GM23248 (cell line): ENCODE results near the gene SEC61B. TPM values are rescaled to one million over a fixed set of nuclear protein-coding genes. Genes with fewer than 3 reads are reported as not detected.

ENCODE experiments used
- DNase-seq: peaks from one replicate; pipeline ENCODE4 v3.0.0-alpha.2; 2015
- H2AFZ ChIP-seq: fragments of 200-600 bp; sonication (generic); 2 replicates; pipeline ENCODE4 v1.6.1; 2016; ENCODE audit warnings: antibody characterized with exemption
- H3F3A ChIP-seq: fragments of 200-600 bp; sonication (generic); 2 replicates; pipeline ENCODE4 v1.6.1; 2016; ENCODE audit warnings: mild to moderate bottlenecking, antibody characterized with exemption, mixed run types; ENCODE audit not compliant: insufficient read depth
- H3K27ac ChIP-seq: fragments of 200-600 bp; sonication (generic); 2 replicates; pipeline ENCODE4 v1.5.1; 2016; ENCODE audit warnings: mild to moderate bottlenecking
- H3K27me3 ChIP-seq: fragments of 200-600 bp; sonication (generic); replicated peaks from 2 replicates; pipeline ENCODE4 v1.6.1; 2016; ENCODE audit warnings: mild to moderate bottlenecking; ENCODE audit not compliant: insufficient read depth
- H3K36me3 ChIP-seq: fragments of 200-600 bp; sonication (generic); 2 replicates; pipeline ENCODE4 v1.6.1; 2016; ENCODE audit warnings: low read depth, mild to moderate bottlenecking
- H3K4me1 ChIP-seq: fragments of 200-600 bp; sonication (generic); 2 replicates; pipeline ENCODE4 v1.6.1; 2016; ENCODE audit warnings: mild to moderate bottlenecking; ENCODE audit not compliant: insufficient read depth
- H3K4me2 ChIP-seq: fragments of 200-600 bp; sonication (generic); one replicate; pipeline ENCODE4 v1.6.1; 2016; ENCODE audit warnings: mild to moderate bottlenecking; ENCODE audit not compliant: unreplicated experiment
- H3K4me3 ChIP-seq: fragments of 200-600 bp; sonication (generic); 2 replicates; pipeline ENCODE4 v1.5.1; 2016; ENCODE audit warnings: mild to moderate bottlenecking
- H3K79me2 ChIP-seq: fragments of 200-600 bp; sonication (generic); 2 replicates; pipeline ENCODE4 v1.6.1; 2016; ENCODE audit warnings: mild to moderate bottlenecking; ENCODE audit not compliant: insufficient read depth
- H3K9ac ChIP-seq: fragments of 200-600 bp; sonication (generic); 2 replicates; pipeline ENCODE4 v1.6.1; 2016; ENCODE audit warnings: mild to moderate bottlenecking
- H3K9me2 ChIP-seq: fragments of 200-600 bp; sonication (generic); 2 replicates; pipeline ENCODE4 v1.6.1; 2016; ENCODE audit warnings: mixed run types, mild to moderate bottlenecking, moderate library complexity; ENCODE audit not compliant: insufficient read depth
- H3K9me3 ChIP-seq: fragments of 200-600 bp; sonication (generic); one replicate; pipeline ENCODE4 v1.6.1; 2017; ENCODE audit warnings: low read depth
- H4K20me1 ChIP-seq: fragments of 200-600 bp; sonication (generic); 2 replicates; pipeline ENCODE4 v1.6.0; 2016; ENCODE audit not compliant: insufficient read depth
- EZH2 ChIP-seq: fragments of 200-600 bp; sonication (generic); IDR thresholded peaks from 2 replicates; pipeline ENCODE4 v1.6.1; 2018; ENCODE audit warnings: antibody characterized with exemption, mild to moderate bottlenecking; ENCODE audit not compliant: insufficient read depth, poor library complexity, severe bottlenecking
- EZH2phosphoT487 ChIP-seq: fragments of 200-600 bp; sonication (generic); IDR thresholded peaks from 2 replicates; pipeline ENCODE4 v1.6.1; 2018; ENCODE audit warnings: antibody characterized with exemption, moderate library complexity, mild to moderate bottlenecking, low read depth; ENCODE audit not compliant: insufficient read depth
- WGBS, 2 experiments: methylation state at CpG; one replicate each; pipeline ENCODE4 v1.1.6; 2015 to 2017; ENCODE audit warnings: low lambda C conversion rate in 2 of 2, low coverage in 1 of 2; ENCODE audit errors: missing lambda C conversion rate in 2 of 2; 5-methylcytosine and 5-hydroxymethylcytosine counted together
- in situ Hi-C: fragments of 300-500 bp; cut with MboI; formaldehyde crosslinking; loops from 2 replicates; pipeline ENCODE4 v1.15.0; 2020
- polyA plus RNA-seq: library from polyadenylated mRNA; unstranded; fragments of >200 nt; fragmentation: Nextera tagmentation; extraction: Ambion mirVana; gene quantifications from 2 replicates; pipeline ENCODE4 v1.2.1, GENCODE V29; 2016
- total RNA-seq: library from RNA; depleted of rRNA; stranded (reverse); fragments of >200 nt; shearing (Covaris generic); gene quantifications from 2 replicates; pipeline ENCODE4 v1.2.3, GENCODE V29; 2014

SEC61B gene
- total and polyA plus RNA-seq, 2 experiments from 2014 or later, result 127 to 428 TPM

GRCh38 chr9:99213197-99213596, 8.9 kb upstream of the SEC61B start:
- DNase-seq, result no peak
- no peak overlapping the region for H3K4me3 ChIP-seq
- no peak overlapping the region for H3K4me2 ChIP-seq
- no peaks in the 10 kb centered on the region for H3F3A ChIP-seq
- peaks cover 9% of the 10 kb centered on the region; the same call in 1 of the 2 replicates for H3K36me3 ChIP-seq
- no peaks in the 10 kb centered on the region for H3K9me2 ChIP-seq
- H4K20me1 ChIP-seq, result no peaks in the 10 kb centered on the region
- WGBS, 2 experiments, result 92 to 100% methylated on average over 1 of the region's 1 CpG
- H2AFZ ChIP-seq, result no peak overlapping the region
- H3K4me1 ChIP-seq, result no peaks in the 10 kb centered on the region
- in situ Hi-C loops, result no loop called here
- no peaks in the 10 kb centered on the region for H3K27me3 ChIP-seq
- no peak overlapping the region for H3K27ac ChIP-seq
- no peaks in the 10 kb centered on the region for H3K9me3 ChIP-seq
- TF ChIP-seq EZH2, result no peak
- H3K79me2 ChIP-seq, result peaks cover 36% of the 10 kb centered on the region
- no peak overlapping the region for H3K9ac ChIP-seq

GRCh38 chr9:99216073-99216472, 6.0 kb upstream of the SEC61B start:
- 91 to 100% methylated on average over 1 of the region's 1 CpG for WGBS, 2 experiments
- no peaks in the 10 kb centered on the region for H3F3A ChIP-seq
- H3K27ac ChIP-seq, result no peak overlapping the region
- no peak overlapping the region for H3K4me3 ChIP-seq
- H3K4me1 ChIP-seq, result peaks cover 13% of the 10 kb centered on the region
- H3K27me3 ChIP-seq, result no peaks in the 10 kb centered on the region
- H3K36me3 ChIP-seq, result peaks cover 11% of the 10 kb centered on the region; the same call in 1 of the 2 replicates
- H4K20me1 ChIP-seq, result 0 out of 2 replicates have a peak, but pooled peaks cover 3% of the 10 kb centered on the region
- no peak overlapping the region for H2AFZ ChIP-seq
- DNase-seq, result no peak
- no peak overlapping the region for H3K9ac ChIP-seq
- in situ Hi-C loops, result no loop called here
- H3K79me2 ChIP-seq, result peaks cover 65% of the 10 kb centered on the region
- TF ChIP-seq EZH2phosphoT487 (no peak), EZH2 (no peak)
- H3K9me3 ChIP-seq, result no peaks in the 10 kb centered on the region
- no peak overlapping the region for H3K4me2 ChIP-seq
- no peaks in the 10 kb centered on the region for H3K9me2 ChIP-seq

GRCh38 chr9:99220011-99220410, 2.1 kb upstream of the SEC61B start:
- H2AFZ ChIP-seq, result no peak overlapping the region
- H3K36me3 ChIP-seq, result peaks cover 21% of the 10 kb centered on the region; the same call in 1 of the 2 replicates
- no peaks in the 10 kb centered on the region for H3K27me3 ChIP-seq
- peaks cover 93% of the 10 kb centered on the region for H3K79me2 ChIP-seq
- in situ Hi-C loops, result no loop called here
- no peaks in the 10 kb centered on the region for H3K9me2 ChIP-seq
- no peak overlapping the region for H3K9ac ChIP-seq
- peak overlapping the region; percentile 97 for H3K4me2 ChIP-seq
- peak overlapping the region; percentile 94 for H3K4me3 ChIP-seq
- H4K20me1 ChIP-seq, result peaks cover 8% of the 10 kb centered on the region; the same call in 1 of the 2 replicates
- TF ChIP-seq EZH2 (no peak), EZH2phosphoT487 (no peak)
- WGBS, 2 experiments, result 85 to 87% methylated on average over 4 of the region's 4 CpGs
- peak; percentile 43 for DNase-seq
- H3K27ac ChIP-seq, result no peak overlapping the region
- peaks cover 7% of the 10 kb centered on the region; the same call in 1 of the 2 replicates for H3F3A ChIP-seq
- no peaks in the 10 kb centered on the region for H3K9me3 ChIP-seq
- H3K4me1 ChIP-seq, result peaks cover 26% of the 10 kb centered on the region

- Histone ChIP-seq H2AFZ (peak overlapping the region; percentile 72), H3K36me3 (peaks cover 24% of the 10 kb centered on the region; the same call in 1 of the 2 replicates), H3K9me2 (no peaks in the 10 kb centered on the region), H3K79me2 (peaks cover 95% of the 10 kb centered on the region), H3K9ac (peak overlapping the region; percentile 100), H3K4me1 (peaks cover 26% of the 10 kb centered on the region), H3F3A (peaks cover 7% of the 10 kb centered on the region; the same call in 1 of the 2 replicates), H3K27me3 (no peaks in the 10 kb centered on the region), H3K27ac (peak overlapping the region; percentile 98), H4K20me1 (peaks cover 9% of the 10 kb centered on the region; the same call in 1 of the 2 replicates), H3K4me3 (peak overlapping the region; percentile 94), H3K9me3 (no peaks in the 10 kb centered on the region), H3K4me2 (peak overlapping the region; percentile 97)
- no peak for TF ChIP-seq EZH2phosphoT487
- TF ChIP-seq EZH2, result no peak
- in situ Hi-C loops, result no loop called here
- 0 to 2% methylated on average over 23 to 25 of the region's 25 CpGs for WGBS, 2 experiments
- DNase-seq, result no peak
Measured at GRCh38 chr9:99221266-99221620, 839 bp upstream of the SEC61B start.
